H9 (cell line): ENCODE measurements around the gene TMEM108. TPM values are rescaled to one million over a fixed set of nuclear protein-coding genes. Genes with fewer than 3 reads are reported as not detected.

Source experiments
- DNase-seq: peaks from one replicate; pipeline ENCODE4 v3.0.0-alpha.2; 2017
- H2AFZ ChIP-seq: one replicate; pipeline ENCODE4 v1.6.1; 2013; ENCODE audit warnings: mild to moderate bottlenecking, low read length, control low read depth, moderate library complexity
- H2AK5ac ChIP-seq: 2 replicates; pipeline ENCODE4 v1.6.1; 2013; ENCODE audit warnings: low read length, control low read depth, mixed read lengths; ENCODE audit not compliant: insufficient read length
- H2BK120ac ChIP-seq: one replicate; pipeline ENCODE4 v1.6.1; 2013; ENCODE audit warnings: low read depth, mild to moderate bottlenecking, low read length, control low read depth, inconsistent platforms; ENCODE audit not compliant: poor library complexity, severe bottlenecking
- H2BK12ac ChIP-seq: 2 replicates; pipeline ENCODE4 v1.6.1; 2013; ENCODE audit warnings: low read length, control low read depth, mixed read lengths, low read depth; ENCODE audit not compliant: insufficient read length
- H2BK15ac ChIP-seq: 2 replicates; pipeline ENCODE4 v1.6.1; 2013; ENCODE audit warnings: low read depth, low read length, control low read depth
- H2BK20ac ChIP-seq: one replicate; pipeline ENCODE4 v1.6.1; 2013; ENCODE audit warnings: low read depth, mild to moderate bottlenecking, low read length, control low read depth, inconsistent platforms; ENCODE audit not compliant: poor library complexity, severe bottlenecking
- H2BK5ac ChIP-seq: 2 replicates; pipeline ENCODE4 v1.6.1; 2013; ENCODE audit warnings: low read length, control low read depth, mixed read lengths; ENCODE audit not compliant: insufficient read length
- H3K14ac ChIP-seq: 2 replicates; pipeline ENCODE4 v1.6.1; 2013; ENCODE audit warnings: low read length, control low read depth; ENCODE audit not compliant: insufficient read depth
- H3K18ac ChIP-seq: 2 replicates; pipeline ENCODE4 v1.6.1; 2013; ENCODE audit warnings: low read depth, mild to moderate bottlenecking, mixed read lengths, low read length, control low read depth; ENCODE audit not compliant: insufficient read length
- H3K23ac ChIP-seq: 2 replicates; pipeline ENCODE4 v1.6.1; 2013; ENCODE audit warnings: low read length, control low read depth, mixed read lengths, low read depth; ENCODE audit not compliant: insufficient read length
- H3K23me2 ChIP-seq: 2 replicates; pipeline ENCODE4 v1.6.1; 2013; ENCODE audit warnings: low read depth, mild to moderate bottlenecking, mixed read lengths, low read length, control low read depth; ENCODE audit not compliant: insufficient read length, poor library complexity, severe bottlenecking
- H3K27ac ChIP-seq: 2 replicates; pipeline ENCODE4 v1.5.1; 2013; ENCODE audit warnings: low read length, control low read depth, mixed read lengths, low read depth; ENCODE audit not compliant: insufficient read length
- H3K27me3 ChIP-seq: 2 replicates; pipeline ENCODE4 v1.6.1; 2013; ENCODE audit warnings: low read length, control low read depth, inconsistent platforms; ENCODE audit not compliant: insufficient read depth
- H3K4ac ChIP-seq: 2 replicates; pipeline ENCODE4 v1.6.1; 2013; ENCODE audit warnings: low read depth, mild to moderate bottlenecking, control low read depth, inconsistent platforms, low read length, moderate library complexity
- H3K4me1 ChIP-seq: 2 replicates; pipeline ENCODE4 v1.6.1; 2013; ENCODE audit warnings: low read length, control low read depth, inconsistent platforms; ENCODE audit not compliant: insufficient read depth
- H3K4me2 ChIP-seq: 2 replicates; pipeline ENCODE4 v1.6.1; 2013; ENCODE audit warnings: low read length, control low read depth, mixed read lengths; ENCODE audit not compliant: insufficient read length, insufficient read depth
- H3K56ac ChIP-seq: 2 replicates; pipeline ENCODE4 v1.6.1; 2013; ENCODE audit warnings: low read depth, mild to moderate bottlenecking, mixed read lengths, low read length, control low read depth; ENCODE audit not compliant: insufficient read length
- H3K79me1 ChIP-seq: 2 replicates; pipeline ENCODE4 v1.6.1; 2013; ENCODE audit warnings: low read depth, mild to moderate bottlenecking, moderate library complexity, low read length, control low read depth, inconsistent platforms; ENCODE audit not compliant: insufficient read depth, poor library complexity, severe bottlenecking
- H3K79me2 ChIP-seq: 2 replicates; pipeline ENCODE4 v1.6.1; 2013; ENCODE audit warnings: low read length, control low read depth, inconsistent platforms; ENCODE audit not compliant: insufficient read depth
- H3K9ac ChIP-seq: 2 replicates; pipeline ENCODE4 v1.6.1; 2013; ENCODE audit warnings: low read length, control low read depth, mixed read lengths; ENCODE audit not compliant: insufficient read length; ENCODE audit errors: extremely low read depth
- H3K9me3 ChIP-seq: one replicate; pipeline ENCODE4 v1.6.1; 2013; ENCODE audit warnings: low read depth, low read length, inconsistent platforms; ENCODE audit not compliant: control insufficient read depth
- H3T11ph ChIP-seq: one replicate; pipeline ENCODE4 v1.6.1; 2013; ENCODE audit warnings: mild to moderate bottlenecking, low read length, control low read depth, inconsistent platforms
- H4K20me1 ChIP-seq: one replicate; pipeline ENCODE4 v1.6.1; 2013; ENCODE audit not compliant: control insufficient read depth, insufficient read length, insufficient read depth
- H4K5ac ChIP-seq: 2 replicates; pipeline ENCODE4 v1.6.1; 2013; ENCODE audit warnings: low read depth, mild to moderate bottlenecking, mixed read lengths, low read length, control low read depth; ENCODE audit not compliant: insufficient read length
- H4K8ac ChIP-seq: replicated peaks from 2 replicates; pipeline ENCODE4 v1.6.1; 2013; ENCODE audit warnings: low read length, control low read depth, mixed read lengths, low read depth; ENCODE audit not compliant: insufficient read length
- H4K91ac ChIP-seq: 2 replicates; pipeline ENCODE4 v1.6.1; 2013; ENCODE audit warnings: low read depth, mild to moderate bottlenecking, moderate library complexity, mixed read lengths, low read length, control low read depth; ENCODE audit not compliant: insufficient read length
- H3K27ac Mint-ChIP-seq, 3 experiments: 2 replicates in 2 of 3; 3 replicates in 1 of 3; pipeline ENCODE4 v1.8.0; 2020 to 2021; ENCODE audit warnings: mixed read lengths in 3 of 3, mild to moderate bottlenecking in 1 of 3, moderate library complexity in 1 of 3
- H3K27me3 Mint-ChIP-seq: 2 replicates; pipeline ENCODE4 v1.8.0; 2021; ENCODE audit warnings: low read depth, mild to moderate bottlenecking, moderate library complexity, mixed read lengths
- H3K36me3 Mint-ChIP-seq, 3 experiments: 2 replicates in 2 of 3; 3 replicates in 1 of 3; pipeline ENCODE4 v1.8.0; 2020 to 2021; ENCODE audit warnings: low read depth in 3 of 3, mixed read lengths in 3 of 3; ENCODE audit not compliant: insufficient read depth in 1 of 3
- H3K4me1 Mint-ChIP-seq, 2 experiments: 2 replicates each; pipeline ENCODE4 v1.8.0; 2020; ENCODE audit warnings: mixed read lengths in 2 of 2
- H3K4me3 Mint-ChIP-seq, 2 experiments: 2 replicates in 1 of 2; 3 replicates in 1 of 2; pipeline ENCODE4 v1.8.0; 2020 to 2021; ENCODE audit warnings: mild to moderate bottlenecking in 2 of 2, mixed read lengths in 2 of 2, moderate library complexity in 1 of 2
- H3K9me3 Mint-ChIP-seq, 2 experiments: 2 replicates in 1 of 2; 3 replicates in 1 of 2; pipeline ENCODE4 v1.8.0; 2020; ENCODE audit warnings: mild to moderate bottlenecking in 2 of 2, mixed read lengths in 2 of 2, moderate library complexity in 1 of 2
- WGBS: extraction: QIAGEN DNeasy Blood & Tissue Kit; methylation state at CpG from one replicate; pipeline ENCODE4 v1.1.7; 2013; ENCODE audit warnings: missing lambda C conversion rate, low lambda C conversion rate, mixed read lengths; ENCODE audit not compliant: insufficient read length; ENCODE audit errors: extremely low coverage; 5-methylcytosine and 5-hydroxymethylcytosine counted together
- total RNA-seq: library from RNA; stranded (reverse); gene quantifications from 2 replicates; pipeline ENCODE4 v1.2.1, GENCODE V29; 2021
- TF ChIP-seq, protein P1 (sequence below): fragments of 200-600 bp; sonication (generic); conservative IDR thresholded peaks from 3 replicates; pipeline ENCODE4 v1.8.0; 2021; ENCODE audit warnings: antibody characterized with exemption, mild to moderate bottlenecking

Gene TMEM108
- total RNA-seq, 1 experiment from 2014 or later, result 5.0 TPM

DNA sequence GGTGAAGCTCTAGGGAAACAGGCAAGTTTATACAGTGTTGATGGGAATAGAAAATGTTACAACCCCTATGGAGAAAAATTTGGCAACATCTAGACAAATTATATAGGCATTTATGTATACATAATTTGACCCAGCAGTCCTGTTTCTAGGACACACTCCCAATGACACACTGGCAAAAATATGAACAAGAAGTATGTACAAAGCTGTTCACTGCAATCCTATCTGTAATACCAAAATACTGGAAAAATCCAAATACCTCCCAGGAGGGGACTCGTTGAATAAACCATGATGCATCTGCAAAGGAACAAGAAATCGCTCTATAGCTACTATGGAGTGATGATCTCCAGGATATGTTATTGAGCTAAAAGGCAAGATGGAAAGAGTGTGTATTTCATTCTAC is 370.2 kb downstream of the TMEM108 start:
- Histone ChIP-seq H3K27ac (no peak overlapping the region), H2BK15ac (no peak overlapping the region), H2BK12ac (no peak overlapping the region), H4K5ac (no peak overlapping the region), H3K27me3 (no peaks in the 10 kb centered on the region), H2AFZ (no peak overlapping the region), H3K79me2 (no peaks in the 10 kb centered on the region), H2BK5ac (no peak overlapping the region), H4K20me1 (no peaks in the 10 kb centered on the region), H2BK120ac (no peak overlapping the region), H3K18ac (no peak overlapping the region), H3K23me2 (no peaks in the 10 kb centered on the region), H3K79me1 (no peaks in the 10 kb centered on the region), H2AK5ac (no peak overlapping the region), H4K8ac (no peak overlapping the region), H3T11ph (no peak overlapping the region), H2BK20ac (no peak overlapping the region), H3K4me2 (no peak overlapping the region), H3K23ac (no peak overlapping the region), H3K14ac (no peak overlapping the region), H3K4ac (no peak overlapping the region), H3K56ac (no peak overlapping the region), H4K91ac (no peak overlapping the region), H3K9ac (no peak overlapping the region), H3K4me1 (no peaks in the 10 kb centered on the region; the same call in 1 of the 2 replicates), H3K9me3 (no peaks in the 10 kb centered on the region)
- Mint-ChIP-seq H3K27me3 (peaks cover 6% of the 10 kb centered on the region), H3K9me3 (no peaks in the 10 kb centered on the region), H3K36me3 (no peaks in the 10 kb centered on the region), H3K27ac (no peak overlapping the region), H3K4me1 (peaks cover 11 to 16% of the 10 kb centered on the region in 2 experiments), H3K4me3 (no peak overlapping the region)
- WGBS, result no CpG with 5 or more reads among the region's 2 CpGs
- TF ChIP-seq, protein P1, sequence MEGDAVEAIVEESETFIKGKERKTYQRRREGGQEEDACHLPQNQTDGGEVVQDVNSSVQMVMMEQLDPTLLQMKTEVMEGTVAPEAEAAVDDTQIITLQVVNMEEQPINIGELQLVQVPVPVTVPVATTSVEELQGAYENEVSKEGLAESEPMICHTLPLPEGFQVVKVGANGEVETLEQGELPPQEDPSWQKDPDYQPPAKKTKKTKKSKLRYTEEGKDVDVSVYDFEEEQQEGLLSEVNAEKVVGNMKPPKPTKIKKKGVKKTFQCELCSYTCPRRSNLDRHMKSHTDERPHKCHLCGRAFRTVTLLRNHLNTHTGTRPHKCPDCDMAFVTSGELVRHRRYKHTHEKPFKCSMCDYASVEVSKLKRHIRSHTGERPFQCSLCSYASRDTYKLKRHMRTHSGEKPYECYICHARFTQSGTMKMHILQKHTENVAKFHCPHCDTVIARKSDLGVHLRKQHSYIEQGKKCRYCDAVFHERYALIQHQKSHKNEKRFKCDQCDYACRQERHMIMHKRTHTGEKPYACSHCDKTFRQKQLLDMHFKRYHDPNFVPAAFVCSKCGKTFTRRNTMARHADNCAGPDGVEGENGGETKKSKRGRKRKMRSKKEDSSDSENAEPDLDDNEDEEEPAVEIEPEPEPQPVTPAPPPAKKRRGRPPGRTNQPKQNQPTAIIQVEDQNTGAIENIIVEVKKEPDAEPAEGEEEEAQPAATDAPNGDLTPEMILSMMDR, result no peak
- DNase-seq, result no peak
